Nephron progenitor cell (in vitro differentiated cells): ENCODE results near the gene FBXL12.
"Not testable (repeated sequence)": the region's sequence is repeated elsewhere in the genome, so short reads cannot be mapped to it uniquely, and the experiment has no call there.

ENCODE experiments used
- DNase-seq: peaks from one replicate; pipeline ENCODE4 v3.0.0; 2021
- H3K27ac Mint-ChIP-seq: 2 replicates; pipeline ENCODE4 v1.8.0; 2021; ENCODE audit warnings: mild to moderate bottlenecking, moderate library complexity, mixed read lengths
- H3K27me3 Mint-ChIP-seq: 2 replicates; pipeline ENCODE4 v1.8.0; 2021; ENCODE audit warnings: mild to moderate bottlenecking, low read depth, mixed read lengths; ENCODE audit not compliant: poor library complexity
- H3K36me3 Mint-ChIP-seq: 2 replicates; pipeline ENCODE4 v1.8.0; 2021; ENCODE audit warnings: low read depth, mixed read lengths
- H3K4me1 Mint-ChIP-seq: 2 replicates; pipeline ENCODE4 v1.8.0; 2021; ENCODE audit warnings: mixed read lengths
- H3K4me3 Mint-ChIP-seq: 2 replicates; pipeline ENCODE4 v1.8.0; 2021; ENCODE audit warnings: mild to moderate bottlenecking, moderate library complexity, mixed read lengths
- H3K9me3 Mint-ChIP-seq: 2 replicates; pipeline ENCODE4 v1.8.0; 2021; ENCODE audit warnings: mild to moderate bottlenecking, moderate library complexity, mixed read lengths
- TF ChIP-seq, protein P1 (sequence below): fragments of 200-600 bp; sonication (generic); IDR thresholded peaks from 2 replicates; pipeline ENCODE4 v1.5.0; 2021; ENCODE audit warnings: antibody characterized with exemption

FBXL12 gene

GRCh38 chr19:9823816-9824215 lies 4.9 kb upstream of the FBXL12 start:
- H3K4me3 Mint-ChIP-seq: no peak overlapping the region
- no peak for DNase-seq
- H3K27ac Mint-ChIP-seq: peak overlapping the region; percentile 72
- no peaks in the 10 kb centered on the region for H3K9me3 Mint-ChIP-seq
- peaks cover 8% of the 10 kb centered on the region for H3K36me3 Mint-ChIP-seq
- no peaks in the 10 kb centered on the region for H3K27me3 Mint-ChIP-seq
- TF ChIP-seq, protein P1, sequence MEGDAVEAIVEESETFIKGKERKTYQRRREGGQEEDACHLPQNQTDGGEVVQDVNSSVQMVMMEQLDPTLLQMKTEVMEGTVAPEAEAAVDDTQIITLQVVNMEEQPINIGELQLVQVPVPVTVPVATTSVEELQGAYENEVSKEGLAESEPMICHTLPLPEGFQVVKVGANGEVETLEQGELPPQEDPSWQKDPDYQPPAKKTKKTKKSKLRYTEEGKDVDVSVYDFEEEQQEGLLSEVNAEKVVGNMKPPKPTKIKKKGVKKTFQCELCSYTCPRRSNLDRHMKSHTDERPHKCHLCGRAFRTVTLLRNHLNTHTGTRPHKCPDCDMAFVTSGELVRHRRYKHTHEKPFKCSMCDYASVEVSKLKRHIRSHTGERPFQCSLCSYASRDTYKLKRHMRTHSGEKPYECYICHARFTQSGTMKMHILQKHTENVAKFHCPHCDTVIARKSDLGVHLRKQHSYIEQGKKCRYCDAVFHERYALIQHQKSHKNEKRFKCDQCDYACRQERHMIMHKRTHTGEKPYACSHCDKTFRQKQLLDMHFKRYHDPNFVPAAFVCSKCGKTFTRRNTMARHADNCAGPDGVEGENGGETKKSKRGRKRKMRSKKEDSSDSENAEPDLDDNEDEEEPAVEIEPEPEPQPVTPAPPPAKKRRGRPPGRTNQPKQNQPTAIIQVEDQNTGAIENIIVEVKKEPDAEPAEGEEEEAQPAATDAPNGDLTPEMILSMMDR: no peak
- H3K4me1 Mint-ChIP-seq: peaks cover 38% of the 10 kb centered on the region

GRCh38 chr19:9820034-9820433 lies 1.2 kb upstream of the FBXL12 start:
- H3K4me3 Mint-ChIP-seq: peak overlapping the region; percentile 89
- not testable (repeated sequence) for H3K27me3 Mint-ChIP-seq, H3K27ac Mint-ChIP-seq, DNase-seq
- H3K9me3 Mint-ChIP-seq: peaks cover 21% of the 10 kb centered on the region
- peaks cover 22% of the 10 kb centered on the region for H3K36me3 Mint-ChIP-seq
- peaks cover 26% of the 10 kb centered on the region for H3K4me1 Mint-ChIP-seq

GRCh38 chr19:9819596-9819909 lies 674 bp upstream of the FBXL12 start:
- no peaks in the 10 kb centered on the region for H3K27me3 Mint-ChIP-seq
- H3K36me3 Mint-ChIP-seq: peaks cover 27% of the 10 kb centered on the region
- H3K9me3 Mint-ChIP-seq: peaks cover 26% of the 10 kb centered on the region
- TF ChIP-seq, protein P1: no peak
- H3K4me1 Mint-ChIP-seq: peaks cover 26% of the 10 kb centered on the region
- H3K4me3 Mint-ChIP-seq: peak overlapping the region; percentile 89
- peak overlapping the region; percentile 90 for H3K27ac Mint-ChIP-seq
- DNase-seq: no peak

GRCh38 chr19:9818175-9818733 lies 625 bp downstream of the FBXL12 start:
- H3K4me1 Mint-ChIP-seq: peaks cover 20% of the 10 kb centered on the region
- DNase-seq: no peak
- H3K27ac Mint-ChIP-seq: peak overlapping the region; percentile 97
- TF ChIP-seq, protein P1: no peak
- peak overlapping the region; percentile 89 for H3K4me3 Mint-ChIP-seq
- H3K9me3 Mint-ChIP-seq: peaks cover 31% of the 10 kb centered on the region
- H3K27me3 Mint-ChIP-seq: no peaks in the 10 kb centered on the region
- H3K36me3 Mint-ChIP-seq: peaks cover 36% of the 10 kb centered on the region

GRCh38 chr19:9811139-9811538 lies 7.7 kb downstream of the FBXL12 start:
- no peak for DNase-seq
- TF ChIP-seq, protein P1: no peak
- Mint-ChIP-seq H3K36me3 (peaks cover 43% of the 10 kb centered on the region), H3K27ac (no peak overlapping the region), H3K27me3 (no peaks in the 10 kb centered on the region), H3K4me1 (no peaks in the 10 kb centered on the region), H3K9me3 (peaks cover 21% of the 10 kb centered on the region), H3K4me3 (no peak overlapping the region)

DNA sequence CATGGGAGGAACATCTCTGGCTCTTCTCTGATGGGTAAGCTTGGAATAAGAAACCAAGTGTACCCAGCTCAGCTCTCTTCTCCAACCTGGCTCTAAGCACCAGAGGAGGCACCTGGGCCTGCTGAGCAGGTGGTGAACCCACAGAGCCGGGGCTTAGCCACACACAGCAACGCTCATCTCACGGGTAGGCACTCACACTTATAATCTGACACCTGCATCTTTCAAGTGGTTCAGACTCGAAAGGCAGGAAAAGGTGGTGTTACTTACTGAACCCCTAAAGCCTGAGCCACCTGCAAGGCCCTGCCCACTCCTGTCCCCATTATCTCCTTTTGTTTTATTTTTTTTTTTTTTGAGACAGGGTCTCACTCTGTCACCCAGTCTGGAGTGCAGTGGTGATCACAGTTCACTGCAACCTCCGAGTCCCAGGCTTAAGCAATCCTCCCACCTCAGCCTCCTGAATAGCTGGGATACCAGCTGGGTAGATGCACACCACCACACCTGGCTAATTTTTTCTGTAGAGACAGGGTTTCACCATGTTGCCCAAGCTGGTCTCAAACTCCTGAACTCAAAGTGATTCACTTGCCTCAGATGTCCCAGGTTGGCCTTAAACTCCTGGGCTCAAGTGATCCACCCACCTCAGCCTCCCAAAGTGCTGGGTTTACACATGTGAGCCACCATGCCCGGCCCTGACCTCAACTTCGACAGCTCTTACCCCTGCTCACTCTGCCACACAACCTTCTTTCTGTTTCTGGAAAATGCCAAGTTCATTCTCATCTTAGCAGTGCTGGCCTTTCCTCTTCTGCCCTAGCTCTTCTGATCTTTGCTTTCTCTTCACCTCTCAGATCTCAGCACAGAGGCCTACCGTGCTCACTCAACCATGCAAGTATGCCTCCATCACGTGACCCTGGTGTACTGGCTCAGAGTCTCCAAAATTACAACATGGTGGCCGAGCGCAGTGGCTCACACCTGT lies 9.7 kb downstream of the FBXL12 start:
- H3K4me3 Mint-ChIP-seq: no peak overlapping the region
- TF ChIP-seq, protein P1: no peak
- H3K27ac Mint-ChIP-seq: no peak overlapping the region
- H3K36me3 Mint-ChIP-seq: peaks cover 27% of the 10 kb centered on the region
- H3K27me3 Mint-ChIP-seq: no peaks in the 10 kb centered on the region
- no peaks in the 10 kb centered on the region for H3K4me1 Mint-ChIP-seq
- DNase-seq: no peak
- peaks cover 4% of the 10 kb centered on the region for H3K9me3 Mint-ChIP-seq
